ENCODE results near the gene UBAC2. TPM values are rescaled to one million over a fixed set of nuclear protein-coding genes. Genes with fewer than 3 reads are reported as not detected.
"Not testable (repeated sequence)": the region's sequence is repeated elsewhere in the genome, so short reads cannot be mapped to it uniquely, and the experiment has no call there.

The UBAC2 gene
- total and polyA plus RNA-seq, 5 donors from 2014 or later: 62.8 to 122 (median 101) TPM

- Mint-ChIP-seq H3K36me3 (peaks cover 25% of the 10 kb centered on the region), H3K27ac (peak overlapping the region; percentile 79 to 82 (median 80)), H3K4me1 (peaks cover 32 to 85% (median 47%) of the 10 kb centered on the region in 4 donors), H3K4me3 (peak overlapping the region in 2 of 4 donors; percentile 18 to 49), H3K9me3 (peaks cover 0 to 3% (median 0%) of the 10 kb centered on the region in 7 donors), H3K27me3 (peaks cover 4% of the 10 kb centered on the region)
- Histone ChIP-seq H3K4me1 (ENCODE audit: control insufficient read depth, insufficient read depth, low read length, poor library complexity, severe bottlenecking) (peaks cover 43% of the 10 kb centered on the region), H3K27ac (ENCODE audit: insufficient read depth, low read length, poor library complexity, severe bottlenecking) (no peak overlapping the region), H3K36me3 (ENCODE audit: control insufficient read depth, insufficient read depth, low read length) (peaks cover 17% of the 10 kb centered on the region), H3K27me3 (ENCODE audit: control insufficient read depth, insufficient read depth, low read length) (no peaks in the 10 kb centered on the region), H3K9me3 (ENCODE audit: control insufficient read depth in 2 of 2, low read length in 2 of 2) (no peaks in the 10 kb centered on the region), H3K4me3 (ENCODE audit: low read depth, low read length) (no peak overlapping the region)
- ATAC-seq (ENCODE audit: low read depth in 2 of 2) (no peak), DNase-seq (no peak)
These were observed 8.3 kb downstream of the UBAC2 start for GRCh38 chr13:99208845-99209527.

GRCh38 chr13:99210627-99211026, 10.0 kb downstream of the UBAC2 start:
- not testable (repeated sequence) for H3K27me3 ChIP-seq (ENCODE audit: control insufficient read depth, insufficient read depth, low read length); H3K4me3 ChIP-seq (ENCODE audit: low read depth, low read length); H3K9me3 Mint-ChIP-seq; H3K9me3 ChIP-seq (ENCODE audit: control insufficient read depth in 2 of 2, low read length in 2 of 2); H3K27me3 Mint-ChIP-seq; DNase-seq; H3K27ac ChIP-seq (ENCODE audit: insufficient read depth, low read length, poor library complexity, severe bottlenecking); ATAC-seq (ENCODE audit: low read depth in 2 of 2)
- peaks cover 17% of the 10 kb centered on the region for H3K36me3 ChIP-seq (ENCODE audit: control insufficient read depth, insufficient read depth, low read length)
- Mint-ChIP-seq H3K4me1 (peaks cover 30 to 85% (median 49%) of the 10 kb centered on the region in 4 donors), H3K27ac (peak overlapping the region in 1 of 3 donors; percentile 60), H3K4me3 (peak overlapping the region in 1 of 4 donors; percentile 26), H3K36me3 (peaks cover 24% of the 10 kb centered on the region)
- H3K4me1 ChIP-seq (ENCODE audit: control insufficient read depth, insufficient read depth, low read length, poor library complexity, severe bottlenecking): peaks cover 43% of the 10 kb centered on the region

- Mint-ChIP-seq H3K4me3 (peak overlapping the region in 1 of 4 donors; percentile 26), H3K9me3 (peaks cover 0 to 1% (median 0%) of the 10 kb centered on the region in 7 donors)
These were observed 10.9 kb downstream of the UBAC2 start for GRCh38 chr13:99211421-99212035.

GRCh38 chr13:99214232-99214631, 13.6 kb downstream of the UBAC2 start:
- Mint-ChIP-seq H3K9me3 (no peaks in the 10 kb centered on the region), H3K27ac (peak overlapping the region; percentile 97 to 99 (median 99)), H3K27me3 (no peaks in the 10 kb centered on the region), H3K36me3 (peaks cover 12% of the 10 kb centered on the region), H3K4me3 (peak overlapping the region in 3 of 4 donors; percentile 95 to 97 (median 95)), H3K4me1 (peaks cover 28 to 85% (median 58%) of the 10 kb centered on the region in 4 donors)
- ATAC-seq (ENCODE audit: low read depth in 2 of 2) (peak in 1 of 2 donors; percentile 9), DNase-seq (no peak)
- no peaks in the 10 kb centered on the region for H3K9me3 ChIP-seq (ENCODE audit: control insufficient read depth in 2 of 2, low read length in 2 of 2)
- no peaks in the 10 kb centered on the region for H3K36me3 ChIP-seq (ENCODE audit: control insufficient read depth, insufficient read depth, low read length)
- H3K27me3 ChIP-seq (ENCODE audit: control insufficient read depth, insufficient read depth, low read length): no peaks in the 10 kb centered on the region
- peak overlapping the region; percentile 82 for H3K27ac ChIP-seq (ENCODE audit: insufficient read depth, low read length, poor library complexity, severe bottlenecking)
- H3K4me3 ChIP-seq (ENCODE audit: low read depth, low read length): peak overlapping the region; percentile 91
- H3K4me1 ChIP-seq (ENCODE audit: control insufficient read depth, insufficient read depth, low read length, poor library complexity, severe bottlenecking): peaks cover 53% of the 10 kb centered on the region

More at GRCh38 chr13:99211421-99212035, 10.9 kb downstream of the UBAC2 start:
- Histone ChIP-seq H3K4me1 (ENCODE audit: control insufficient read depth, insufficient read depth, low read length, poor library complexity, severe bottlenecking) (peaks cover 45% of the 10 kb centered on the region), H3K4me3 (ENCODE audit: low read depth, low read length) (peak overlapping the region; percentile 10), H3K27me3 (ENCODE audit: control insufficient read depth, insufficient read depth, low read length) (no peaks in the 10 kb centered on the region), H3K9me3 (ENCODE audit: control insufficient read depth in 2 of 2, low read length in 2 of 2) (no peaks in the 10 kb centered on the region), H3K27ac (ENCODE audit: insufficient read depth, low read length, poor library complexity, severe bottlenecking) (no peak overlapping the region), H3K36me3 (ENCODE audit: control insufficient read depth, insufficient read depth, low read length) (peaks cover 12% of the 10 kb centered on the region)
- DNase-seq (no peak), ATAC-seq (ENCODE audit: low read depth in 2 of 2) (no peak)
- H3K27me3 Mint-ChIP-seq: no peaks in the 10 kb centered on the region
- H3K36me3 Mint-ChIP-seq: peaks cover 16% of the 10 kb centered on the region
- H3K27ac Mint-ChIP-seq: peak overlapping the region; percentile 16 to 62 (median 54)
- H3K4me1 Mint-ChIP-seq: peaks cover 31 to 84% (median 46%) of the 10 kb centered on the region in 4 donors

- ATAC-seq (ENCODE audit: low read depth in 2 of 2): no peak
- Mint-ChIP-seq H3K4me1 (peaks cover 33 to 85% (median 61%) of the 10 kb centered on the region in 4 donors), H3K27ac (peak overlapping the region; percentile 97 to 99 (median 99)), H3K36me3 (peaks cover 12% of the 10 kb centered on the region), H3K9me3 (no peaks in the 10 kb centered on the region), H3K4me3 (peak overlapping the region; percentile 95 to 97 (median 96)), H3K27me3 (no peaks in the 10 kb centered on the region)
- H3K4me3 ChIP-seq (ENCODE audit: low read depth, low read length): peak overlapping the region; percentile 91
- H3K36me3 ChIP-seq (ENCODE audit: control insufficient read depth, insufficient read depth, low read length): no peaks in the 10 kb centered on the region
- H3K9me3 ChIP-seq (ENCODE audit: control insufficient read depth in 2 of 2, low read length in 2 of 2): no peaks in the 10 kb centered on the region
- peaks cover 56% of the 10 kb centered on the region for H3K4me1 ChIP-seq (ENCODE audit: control insufficient read depth, insufficient read depth, low read length, poor library complexity, severe bottlenecking)
- DNase-seq: no peak
- no peaks in the 10 kb centered on the region for H3K27me3 ChIP-seq (ENCODE audit: control insufficient read depth, insufficient read depth, low read length)
- peak overlapping the region; percentile 82 for H3K27ac ChIP-seq (ENCODE audit: insufficient read depth, low read length, poor library complexity, severe bottlenecking)
These were observed 14.1 kb downstream of the UBAC2 start for GRCh38 chr13:99214731-99215130.

- Mint-ChIP-seq H3K27me3 (no peaks in the 10 kb centered on the region), H3K4me3 (peak overlapping the region; percentile 95 to 97 (median 96)), H3K27ac (peak overlapping the region; percentile 97 to 99 (median 99)), H3K9me3 (no peaks in the 10 kb centered on the region), H3K36me3 (peaks cover 12% of the 10 kb centered on the region), H3K4me1 (peaks cover 34 to 82% (median 63%) of the 10 kb centered on the region in 4 donors)
- Histone ChIP-seq H3K27me3 (ENCODE audit: control insufficient read depth, insufficient read depth, low read length) (no peaks in the 10 kb centered on the region), H3K36me3 (ENCODE audit: control insufficient read depth, insufficient read depth, low read length) (no peaks in the 10 kb centered on the region), H3K27ac (ENCODE audit: insufficient read depth, low read length, poor library complexity, severe bottlenecking) (peak overlapping the region; percentile 82), H3K9me3 (ENCODE audit: control insufficient read depth in 2 of 2, low read length in 2 of 2) (no peaks in the 10 kb centered on the region), H3K4me1 (ENCODE audit: control insufficient read depth, insufficient read depth, low read length, poor library complexity, severe bottlenecking) (peaks cover 61% of the 10 kb centered on the region), H3K4me3 (ENCODE audit: low read depth, low read length) (peak overlapping the region; percentile 91)
- DNase-seq (peak; percentile 50 to 79 (median 75)), ATAC-seq (ENCODE audit: low read depth in 2 of 2) (peak; percentile 81 to 82)
These were observed 14.7 kb downstream of the UBAC2 start for GRCh38 chr13:99215184-99215830.

GRCh38 chr13:99217461-99218110, 16.9 kb downstream of the UBAC2 start:
- H3K27me3 ChIP-seq (ENCODE audit: control insufficient read depth, insufficient read depth, low read length): no peaks in the 10 kb centered on the region
- Mint-ChIP-seq H3K27ac (peak overlapping the region; percentile 95 to 99 (median 96)), H3K4me1 (peaks cover 41 to 81% (median 65%) of the 10 kb centered on the region in 4 donors), H3K36me3 (peaks cover 18% of the 10 kb centered on the region), H3K27me3 (no peaks in the 10 kb centered on the region), H3K4me3 (peak overlapping the region; percentile 61 to 97 (median 78)), H3K9me3 (no peaks in the 10 kb centered on the region)
- no peak for DNase-seq
- peak overlapping the region; percentile 71 for H3K4me3 ChIP-seq (ENCODE audit: low read depth, low read length)
- peaks cover 76% of the 10 kb centered on the region for H3K4me1 ChIP-seq (ENCODE audit: control insufficient read depth, insufficient read depth, low read length, poor library complexity, severe bottlenecking)
- H3K36me3 ChIP-seq (ENCODE audit: control insufficient read depth, insufficient read depth, low read length): peaks cover 4% of the 10 kb centered on the region
- no peak for ATAC-seq (ENCODE audit: low read depth in 2 of 2)
- H3K27ac ChIP-seq (ENCODE audit: insufficient read depth, low read length, poor library complexity, severe bottlenecking): peak overlapping the region; percentile 82
- no peaks in the 10 kb centered on the region for H3K9me3 ChIP-seq (ENCODE audit: control insufficient read depth in 2 of 2, low read length in 2 of 2)
